ENCODE data around the gene PRDM1.

PRDM1 gene

DNA sequence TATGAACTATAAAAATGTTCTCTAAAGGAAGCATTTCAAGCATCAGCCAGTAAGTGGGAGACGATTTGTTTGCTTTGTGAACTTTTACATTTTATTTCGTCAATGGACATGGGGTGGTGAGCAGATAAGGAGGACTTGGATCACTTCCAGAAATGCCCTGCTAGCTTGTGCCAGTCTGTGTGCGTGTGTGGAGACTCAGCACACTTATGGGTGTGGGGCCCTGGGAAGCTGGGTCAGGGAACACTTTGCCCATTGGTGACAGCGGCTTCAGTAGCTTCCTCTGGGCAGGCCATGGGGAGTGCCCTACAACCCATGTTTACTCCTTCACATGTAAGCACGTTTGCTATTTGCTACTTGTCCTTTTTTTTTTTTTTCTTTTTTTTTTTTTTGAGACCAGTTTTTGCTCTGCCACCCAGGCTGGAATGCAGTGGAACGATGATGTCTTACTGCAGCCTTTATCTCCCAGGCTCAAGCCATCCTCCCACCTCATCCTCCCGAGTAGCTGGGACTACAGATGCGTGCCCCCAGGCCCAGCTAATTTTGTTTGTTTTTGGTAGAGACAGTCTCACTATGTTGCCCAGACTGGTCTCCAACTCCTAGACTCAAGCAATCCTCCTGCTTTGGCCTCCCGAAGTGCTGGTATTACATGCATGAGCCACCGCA is 24.2 kb downstream of the PRDM1 start:
- Histone ChIP-seq H3K27me3 (ENCODE audit: insufficient read depth, insufficient read length) (no peaks in the 10 kb centered on the region), H3K4me3 (ENCODE audit: insufficient read length, low read depth) (no peak overlapping the region), H3K36me3 (ENCODE audit: insufficient read depth, insufficient read length, low read length) (peaks cover under 1% of the 10 kb centered on the region), H3K9ac (ENCODE audit: insufficient read length, low read depth) (no peak overlapping the region), H3K9me3 (ENCODE audit: insufficient read depth, low read length) (no peaks in the 10 kb centered on the region), H3K4me1 (ENCODE audit: insufficient read depth, insufficient read length) (no peaks in the 10 kb centered on the region)
- TF ChIP-seq YY1 (IDR thresholded peaks at IDR 0.05; ENCODE audit: insufficient read depth, insufficient read length) = no peak
- TF ChIP-seq SUZ12 (IDR thresholded peaks at IDR 0.05; ENCODE audit: extremely low read depth, insufficient read depth, insufficient read length) = no peak
- no peak for TF ChIP-seq ZNF274 (IDR thresholded peaks at IDR 0.05; ENCODE audit: low read depth, low read length)
- DNase-seq (ENCODE audit: low read depth, low spot score) = no peak

DNA sequence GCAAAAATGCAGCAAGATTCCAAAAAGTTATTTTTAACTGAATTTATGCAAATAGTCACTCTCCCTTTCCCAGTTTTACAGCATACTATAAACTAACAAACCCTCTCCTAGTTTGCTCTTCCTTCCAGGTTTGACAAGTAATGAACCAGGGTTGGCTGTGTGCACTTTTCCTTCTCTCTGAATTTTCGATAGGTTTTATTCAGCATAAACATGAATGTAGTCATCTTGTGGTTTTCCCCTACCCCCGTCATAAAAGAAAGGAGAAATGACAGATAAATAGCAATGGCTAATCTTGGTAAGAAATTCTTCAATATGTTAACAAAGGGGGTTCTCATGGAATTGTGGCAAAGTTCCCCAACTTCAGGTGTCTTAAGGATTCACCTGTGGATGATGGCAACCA is 26.3 kb downstream of the PRDM1 start:
- H3K4me3 ChIP-seq (ENCODE audit: insufficient read length, low read depth) = no peak overlapping the region
- no peaks in the 10 kb centered on the region for H3K36me3 ChIP-seq (ENCODE audit: insufficient read depth, insufficient read length, low read length)
- no peaks in the 10 kb centered on the region for H3K27me3 ChIP-seq (ENCODE audit: insufficient read depth, insufficient read length)
- no peak overlapping the region for H3K9ac ChIP-seq (ENCODE audit: insufficient read length, low read depth)
- no peaks in the 10 kb centered on the region for H3K9me3 ChIP-seq (ENCODE audit: insufficient read depth, low read length)
- DNase-seq (ENCODE audit: low read depth, low spot score) = no peak
- TF ChIP-seq ZNF274 (IDR thresholded peaks at IDR 0.05; ENCODE audit: low read depth, low read length) (no peak), YY1 (IDR thresholded peaks at IDR 0.05; ENCODE audit: insufficient read depth, insufficient read length) (no peak), SUZ12 (IDR thresholded peaks at IDR 0.05; ENCODE audit: extremely low read depth, insufficient read depth, insufficient read length) (no peak)
- H3K4me1 ChIP-seq (ENCODE audit: insufficient read depth, insufficient read length) = no peaks in the 10 kb centered on the region

DNA sequence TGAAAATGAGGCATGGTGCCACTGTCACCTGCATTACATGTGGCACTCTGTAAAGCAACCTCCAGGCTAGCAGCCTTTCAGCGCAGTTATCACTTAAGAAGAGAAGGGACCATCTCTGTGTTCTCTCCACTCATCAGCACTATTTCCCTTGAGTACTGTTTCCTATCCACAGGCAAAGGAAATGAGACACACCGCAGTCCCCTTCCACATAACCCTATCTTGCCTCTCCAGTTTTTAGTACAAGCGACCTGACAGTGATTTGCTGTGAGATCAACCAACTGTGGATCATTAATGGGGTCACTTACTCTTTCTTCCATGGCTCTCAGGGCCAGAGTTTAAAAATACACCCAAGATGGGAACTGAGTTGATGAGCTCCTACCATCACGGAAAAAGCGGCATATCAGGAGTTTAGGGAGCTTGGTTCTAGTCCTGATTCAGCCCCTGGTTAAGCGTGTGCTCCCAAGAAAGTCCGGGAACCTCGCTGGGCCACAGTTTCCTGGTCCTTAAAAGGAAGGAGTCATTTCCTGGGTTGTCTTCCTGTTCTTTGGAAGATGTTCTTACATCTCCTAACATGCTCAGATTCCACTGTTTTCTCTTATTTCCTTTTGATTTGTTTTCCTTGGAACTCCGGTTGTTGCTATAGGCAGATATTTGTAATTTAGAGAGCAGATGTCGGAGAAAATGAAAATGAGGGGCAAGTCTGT is 27.3 kb downstream of the PRDM1 start:
- H3K9ac ChIP-seq (ENCODE audit: insufficient read length, low read depth) = no peak overlapping the region
- no peaks in the 10 kb centered on the region for H3K9me3 ChIP-seq (ENCODE audit: insufficient read depth, low read length)
- no peaks in the 10 kb centered on the region for H3K27me3 ChIP-seq (ENCODE audit: insufficient read depth, insufficient read length)
- no peak overlapping the region for H3K4me3 ChIP-seq (ENCODE audit: insufficient read length, low read depth)
- H3K36me3 ChIP-seq (ENCODE audit: insufficient read depth, insufficient read length, low read length) = no peaks in the 10 kb centered on the region
- H3K4me1 ChIP-seq (ENCODE audit: insufficient read depth, insufficient read length) = no peaks in the 10 kb centered on the region
- no peak for DNase-seq (ENCODE audit: low read depth, low spot score)
- TF ChIP-seq SUZ12 (IDR thresholded peaks at IDR 0.05; ENCODE audit: extremely low read depth, insufficient read depth, insufficient read length) (no peak), YY1 (IDR thresholded peaks at IDR 0.05; ENCODE audit: insufficient read depth, insufficient read length) (no peak), ZNF274 (IDR thresholded peaks at IDR 0.05; ENCODE audit: low read depth, low read length) (no peak)

DNA sequence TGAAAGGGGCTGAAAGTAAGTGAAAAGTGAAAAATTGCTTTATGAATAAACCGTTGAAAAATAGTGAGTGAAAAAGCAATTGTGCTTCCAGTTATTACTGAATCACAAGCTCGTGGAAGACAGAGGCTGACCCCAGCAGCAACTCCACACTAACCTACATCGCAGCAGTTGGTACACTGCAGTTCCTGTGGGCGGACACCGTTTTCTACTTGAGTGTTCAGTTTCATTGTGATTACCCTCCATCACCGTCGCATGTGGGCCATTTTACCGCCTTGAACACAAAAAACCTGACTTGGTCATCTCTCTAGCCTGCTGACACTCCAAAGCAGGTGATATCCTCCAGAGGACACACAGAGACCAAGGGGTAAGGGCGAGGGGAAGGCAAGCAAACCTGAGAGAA is 28.4 kb downstream of the PRDM1 start:
- H3K9me3 ChIP-seq (ENCODE audit: insufficient read depth, low read length) = no peaks in the 10 kb centered on the region
- H3K36me3 ChIP-seq (ENCODE audit: insufficient read depth, insufficient read length, low read length) = no peaks in the 10 kb centered on the region
- no peaks in the 10 kb centered on the region for H3K27me3 ChIP-seq (ENCODE audit: insufficient read depth, insufficient read length)
- no peak for DNase-seq (ENCODE audit: low read depth, low spot score)
- H3K4me1 ChIP-seq (ENCODE audit: insufficient read depth, insufficient read length) = no peaks in the 10 kb centered on the region
- no peak overlapping the region for H3K9ac ChIP-seq (ENCODE audit: insufficient read length, low read depth)
- TF ChIP-seq ZNF274 (IDR thresholded peaks at IDR 0.05; ENCODE audit: low read depth, low read length) (no peak), SUZ12 (IDR thresholded peaks at IDR 0.05; ENCODE audit: extremely low read depth, insufficient read depth, insufficient read length) (no peak), YY1 (IDR thresholded peaks at IDR 0.05; ENCODE audit: insufficient read depth, insufficient read length) (no peak)
- H3K4me3 ChIP-seq (ENCODE audit: insufficient read length, low read depth) = no peak overlapping the region

DNA sequence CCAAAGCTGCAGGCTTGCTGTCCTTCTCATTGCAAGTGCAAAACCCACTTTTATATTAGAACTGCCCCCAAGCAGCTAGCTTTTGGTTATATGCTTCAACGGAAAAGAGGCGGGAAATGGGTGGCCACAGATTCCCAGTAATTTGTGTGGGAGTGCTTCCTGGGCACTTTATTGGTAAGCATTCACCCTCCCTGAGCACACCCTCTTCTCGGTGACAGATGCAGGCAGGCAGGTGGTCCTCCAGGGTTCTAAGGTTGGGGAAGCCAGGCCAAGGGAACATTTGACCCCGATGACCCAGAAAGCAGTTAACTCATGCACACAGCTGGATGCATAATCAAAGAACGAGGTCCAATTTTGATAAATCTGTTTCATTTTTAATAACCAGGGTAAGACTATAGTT is 29.1 kb downstream of the PRDM1 start:
- no peaks in the 10 kb centered on the region for H3K27me3 ChIP-seq (ENCODE audit: insufficient read depth, insufficient read length)
- no peaks in the 10 kb centered on the region for H3K9me3 ChIP-seq (ENCODE audit: insufficient read depth, low read length)
- H3K4me3 ChIP-seq (ENCODE audit: insufficient read length, low read depth) = no peak overlapping the region
- TF ChIP-seq YY1 (IDR thresholded peaks at IDR 0.05; ENCODE audit: insufficient read depth, insufficient read length) (no peak), ZNF274 (IDR thresholded peaks at IDR 0.05; ENCODE audit: low read depth, low read length) (no peak), SUZ12 (IDR thresholded peaks at IDR 0.05; ENCODE audit: extremely low read depth, insufficient read depth, insufficient read length) (no peak)
- no peaks in the 10 kb centered on the region for H3K36me3 ChIP-seq (ENCODE audit: insufficient read depth, insufficient read length, low read length)
- no peak for DNase-seq (ENCODE audit: low read depth, low spot score)
- no peaks in the 10 kb centered on the region for H3K4me1 ChIP-seq (ENCODE audit: insufficient read depth, insufficient read length)
- no peak overlapping the region for H3K9ac ChIP-seq (ENCODE audit: insufficient read length, low read depth)

DNA sequence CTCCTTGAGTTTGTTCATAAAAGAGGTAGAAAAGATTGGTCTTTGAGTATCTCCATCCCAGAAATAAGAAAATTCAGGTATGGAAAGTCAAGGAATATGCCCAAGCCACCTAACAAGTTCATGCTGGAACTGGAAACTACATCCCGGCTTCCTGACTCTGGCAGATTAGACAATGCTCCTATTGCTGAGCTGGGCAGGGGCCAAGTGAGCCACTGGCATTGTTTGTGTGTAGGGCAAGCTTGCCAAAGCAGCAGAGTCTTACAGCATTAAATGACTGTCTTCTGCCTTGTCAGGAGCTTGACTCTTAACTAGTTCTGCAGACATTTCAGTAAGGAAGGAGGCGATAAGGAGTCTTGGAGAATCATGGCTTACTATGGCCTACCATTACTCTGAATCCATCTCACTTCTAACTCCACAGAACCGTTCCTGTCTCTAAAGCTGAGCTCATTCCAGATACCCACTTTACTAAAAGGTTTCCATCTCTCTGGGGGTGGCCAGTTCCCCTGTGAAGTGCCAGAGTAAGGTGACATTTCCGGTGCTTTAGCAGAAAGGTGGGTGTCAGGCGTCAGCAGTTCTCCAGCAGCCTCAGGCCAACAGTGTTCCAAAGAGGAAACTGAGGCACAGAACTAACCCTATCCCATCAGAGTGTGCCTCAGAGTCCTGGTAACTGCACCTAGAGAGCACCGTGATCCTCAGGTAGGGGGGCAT is 30.1 kb downstream of the PRDM1 start:
- H3K27me3 ChIP-seq (ENCODE audit: insufficient read depth, insufficient read length) = no peaks in the 10 kb centered on the region
- TF ChIP-seq SUZ12 (IDR thresholded peaks at IDR 0.05; ENCODE audit: extremely low read depth, insufficient read depth, insufficient read length) = no peak
- TF ChIP-seq YY1 (IDR thresholded peaks at IDR 0.05; ENCODE audit: insufficient read depth, insufficient read length) = no peak
- no peak overlapping the region for H3K4me3 ChIP-seq (ENCODE audit: insufficient read length, low read depth)
- no peaks in the 10 kb centered on the region for H3K9me3 ChIP-seq (ENCODE audit: insufficient read depth, low read length)
- no peak overlapping the region for H3K9ac ChIP-seq (ENCODE audit: insufficient read length, low read depth)
- H3K4me1 ChIP-seq (ENCODE audit: insufficient read depth, insufficient read length) = no peaks in the 10 kb centered on the region
- no peak for DNase-seq (ENCODE audit: low read depth, low spot score)
- no peaks in the 10 kb centered on the region for H3K36me3 ChIP-seq (ENCODE audit: insufficient read depth, insufficient read length, low read length)

DNA sequence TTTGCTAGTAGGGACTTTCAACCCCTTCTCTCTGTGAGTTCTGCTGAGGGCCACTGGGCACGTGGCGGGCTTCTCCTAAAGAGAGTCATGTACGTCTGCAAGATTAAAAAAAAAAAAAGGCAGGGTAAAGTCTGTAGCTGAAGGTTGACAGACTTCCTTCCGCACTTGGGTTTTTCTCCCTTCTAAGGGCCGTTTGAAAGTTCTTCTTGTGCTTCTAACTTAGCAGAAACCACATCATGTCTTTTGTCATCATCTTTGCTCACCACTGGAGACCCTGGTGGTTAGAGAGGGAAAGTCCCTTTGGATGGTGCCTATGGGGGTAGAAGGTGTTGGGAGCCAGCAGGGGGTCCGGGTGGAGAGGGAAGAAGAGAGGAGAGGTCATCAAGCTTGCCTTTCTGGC is 31.4 kb downstream of the PRDM1 start:
- no peak for DNase-seq (ENCODE audit: low read depth, low spot score)
- H3K27me3 ChIP-seq (ENCODE audit: insufficient read depth, insufficient read length) = no peaks in the 10 kb centered on the region
- no peaks in the 10 kb centered on the region for H3K4me1 ChIP-seq (ENCODE audit: insufficient read depth, insufficient read length)
- TF ChIP-seq YY1 (IDR thresholded peaks at IDR 0.05; ENCODE audit: insufficient read depth, insufficient read length) = no peak
- TF ChIP-seq SUZ12 (IDR thresholded peaks at IDR 0.05; ENCODE audit: extremely low read depth, insufficient read depth, insufficient read length) = no peak
- no peak for TF ChIP-seq ZNF274 (IDR thresholded peaks at IDR 0.05; ENCODE audit: low read depth, low read length)
- no peaks in the 10 kb centered on the region for H3K36me3 ChIP-seq (ENCODE audit: insufficient read depth, insufficient read length, low read length)
- H3K9me3 ChIP-seq (ENCODE audit: insufficient read depth, low read length) = no peaks in the 10 kb centered on the region
- no peak overlapping the region for H3K4me3 ChIP-seq (ENCODE audit: insufficient read length, low read depth)
- H3K9ac ChIP-seq (ENCODE audit: insufficient read length, low read depth) = no peak overlapping the region

Data from NT2/D1 (cell line).